ENCODE data around the gene ATXN1.

DNA sequence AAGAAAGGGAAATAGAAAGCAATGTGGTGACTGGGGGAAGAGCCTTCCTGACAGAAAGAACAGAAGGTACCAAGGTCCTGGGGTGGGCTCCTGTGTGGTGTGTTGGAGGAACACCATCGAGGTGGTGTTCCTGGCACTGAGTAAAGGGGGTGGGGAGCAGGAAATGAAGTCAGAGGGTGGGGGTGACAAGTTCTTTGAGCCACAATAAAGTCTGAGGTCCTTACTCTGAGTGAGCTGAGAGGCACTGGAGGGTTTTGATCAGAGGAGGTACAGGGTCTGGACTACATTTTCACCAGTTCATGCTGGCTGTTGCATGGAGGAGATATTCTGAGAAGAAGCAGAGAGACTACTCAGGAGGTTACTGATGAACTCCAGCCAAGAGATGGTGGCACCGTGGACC is 324.7 kb downstream of the ATXN1 start:
- TF ChIP-seq CTCF (optimal IDR thresholded peaks at IDR 0.05 in 1 of 3, IDR thresholded peaks at IDR 0.05 in 1 of 3, conservative IDR thresholded peaks at IDR 0.05 in 1 of 3; ENCODE audit: extremely low read depth in 1 of 3, insufficient read depth in 2 of 3, low read length in 3 of 3), result no peak
- no peak for TF ChIP-seq EZH2 (IDR thresholded peaks at IDR 0.05; ENCODE audit: low read length)

Measured in keratinocyte (primary cell).